HG03064 (cell line): ENCODE data around the gene TBC1D1.

ENCODE experiments used
- ATAC-seq: cut with Tn5 transposase; IDR thresholded peaks from one replicate; pipeline ENCODE4 v1.9.1; 2021; ENCODE audit warnings: low read depth; ENCODE audit not compliant: unreplicated experiment

Gene TBC1D1

GRCh38 chr4:38114386-38115150 lies 223.7 kb downstream of the TBC1D1 start:
- no peak for ATAC-seq

- ATAC-seq = no peak
Observed at GRCh38 chr4:38115601-38116000, 224.7 kb downstream of the TBC1D1 start.

GRCh38 chr4:38117591-38117990 lies 226.7 kb downstream of the TBC1D1 start:
- no peak for ATAC-seq

GRCh38 chr4:38119668-38120385 lies 228.9 kb downstream of the TBC1D1 start:
- ATAC-seq = no peak

- no peak for ATAC-seq
Observed at GRCh38 chr4:38120772-38121171, 229.9 kb downstream of the TBC1D1 start.

- ATAC-seq = no peak
Observed at GRCh38 chr4:38122060-38122459, 231.2 kb downstream of the TBC1D1 start.

- no peak for ATAC-seq
Observed at GRCh38 chr4:38123555-38123954, 232.7 kb downstream of the TBC1D1 start.

GRCh38 chr4:38124961-38125360 lies 234.1 kb downstream of the TBC1D1 start:
- no peak for ATAC-seq

- ATAC-seq = no peak
Observed at GRCh38 chr4:38125816-38126215, 234.9 kb downstream of the TBC1D1 start.

GRCh38 chr4:38128478-38129459 lies 237.9 kb downstream of the TBC1D1 start:
- peak; percentile 45 for ATAC-seq

- no peak for ATAC-seq
Observed at GRCh38 chr4:38129460-38130227, 238.8 kb downstream of the TBC1D1 start.

- no peak for ATAC-seq
Observed at GRCh38 chr4:38130884-38131283, 240.0 kb downstream of the TBC1D1 start.

GRCh38 chr4:38131371-38132091 lies 240.6 kb downstream of the TBC1D1 start:
- no peak for ATAC-seq

GRCh38 chr4:38132107-38132673 lies 241.3 kb downstream of the TBC1D1 start:
- peak; percentile 63 for ATAC-seq

- ATAC-seq = no peak
Observed at GRCh38 chr4:38132843-38133662, 242.2 kb downstream of the TBC1D1 start.

GRCh38 chr4:38133711-38134480 lies 243.0 kb downstream of the TBC1D1 start:
- no peak for ATAC-seq

- no peak for ATAC-seq
Observed at GRCh38 chr4:38135201-38135600, 244.3 kb downstream of the TBC1D1 start.

GRCh38 chr4:38136604-38137003 lies 245.7 kb downstream of the TBC1D1 start:
- no peak for ATAC-seq
